Measurements from ENCODE around the gene TEX14.

GRCh38 chr17:58611331-58611730, 80.5 kb downstream of the TEX14 start:
- no peak for TF ChIP-seq CTCF (conservative IDR thresholded peaks at IDR 0.05 in 1 of 2, IDR thresholded peaks at IDR 0.05 in 1 of 2; ENCODE audit: low read depth in 1 of 2, low read length in 2 of 2)
- no peak for TF ChIP-seq EZH2 (IDR thresholded peaks at IDR 0.05; ENCODE audit: low read length, missing control alignments)

Data from fibroblast of lung (primary cell).